Uterus (tissue), 2 donors: Measurements from ENCODE around the gene ZBTB42.

Experiments
- POLR2A ChIP-seq, 2 donors: fragments of 450-650 bp; IDR thresholded peaks; one replicate each; pipeline ENCODE4 v1.6.1; 2016; ENCODE audit warnings: antibody characterized with exemption in 2 of 2, mild to moderate bottlenecking in 1 of 2, moderate library complexity in 1 of 2
- TF ChIP-seq, protein P1 (sequence below), 4 experiments: fragments of 200-600 bp in 2 of 4; fragments of 450-650 bp in 2 of 4; sonication (generic) in 2 of 4; IDR thresholded peaks; one replicate each; pipeline ENCODE4 v1.5.1; 2016 to 2019; ENCODE audit warnings: antibody characterized with exemption in 4 of 4, mild to moderate bottlenecking in 2 of 4, moderate library complexity in 1 of 4

DNA sequence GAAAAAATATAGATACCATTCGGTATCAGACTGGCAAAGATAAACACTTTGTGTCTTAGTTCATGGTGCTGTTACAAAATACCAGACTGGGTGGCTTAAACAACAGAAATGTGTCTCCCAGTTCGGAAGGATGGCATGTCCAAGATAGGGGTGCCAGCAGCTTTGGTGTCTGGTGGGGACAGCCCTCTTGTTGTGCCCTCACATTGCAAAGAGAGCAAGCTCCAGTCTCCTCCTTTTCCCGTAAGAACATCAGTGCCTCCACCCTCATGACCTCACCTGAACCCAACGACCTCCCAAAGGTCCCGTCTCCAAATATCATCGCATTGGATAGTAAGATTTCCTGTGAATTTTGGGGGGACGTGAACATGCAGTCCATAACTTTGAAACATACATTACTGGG lies 12.4 kb downstream of the ZBTB42 start:
- TF ChIP-seq, protein P1, sequence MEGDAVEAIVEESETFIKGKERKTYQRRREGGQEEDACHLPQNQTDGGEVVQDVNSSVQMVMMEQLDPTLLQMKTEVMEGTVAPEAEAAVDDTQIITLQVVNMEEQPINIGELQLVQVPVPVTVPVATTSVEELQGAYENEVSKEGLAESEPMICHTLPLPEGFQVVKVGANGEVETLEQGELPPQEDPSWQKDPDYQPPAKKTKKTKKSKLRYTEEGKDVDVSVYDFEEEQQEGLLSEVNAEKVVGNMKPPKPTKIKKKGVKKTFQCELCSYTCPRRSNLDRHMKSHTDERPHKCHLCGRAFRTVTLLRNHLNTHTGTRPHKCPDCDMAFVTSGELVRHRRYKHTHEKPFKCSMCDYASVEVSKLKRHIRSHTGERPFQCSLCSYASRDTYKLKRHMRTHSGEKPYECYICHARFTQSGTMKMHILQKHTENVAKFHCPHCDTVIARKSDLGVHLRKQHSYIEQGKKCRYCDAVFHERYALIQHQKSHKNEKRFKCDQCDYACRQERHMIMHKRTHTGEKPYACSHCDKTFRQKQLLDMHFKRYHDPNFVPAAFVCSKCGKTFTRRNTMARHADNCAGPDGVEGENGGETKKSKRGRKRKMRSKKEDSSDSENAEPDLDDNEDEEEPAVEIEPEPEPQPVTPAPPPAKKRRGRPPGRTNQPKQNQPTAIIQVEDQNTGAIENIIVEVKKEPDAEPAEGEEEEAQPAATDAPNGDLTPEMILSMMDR (IDR thresholded peaks at IDR 0.05): no peak
- TF ChIP-seq POLR2A (IDR thresholded peaks at IDR 0.05): no peak
